Activated T-cell treated with anti-CD3 and anti-CD28 coated beads for 1 hour (primary cell): ENCODE results near the gene APOL1.

Experiments
- DNase-seq: peaks from one replicate; pipeline ENCODE4 v3.0.0-alpha.2; 2020; ENCODE audit warnings: low read depth

The APOL1 gene

GRCh38 chr22:36311386-36312085, 58.6 kb downstream of the APOL1 start:
- DNase-seq = no peak

- DNase-seq = no peak
Observed at GRCh38 chr22:36315325-36315724, 62.4 kb downstream of the APOL1 start.

- DNase-seq = no peak
Observed at GRCh38 chr22:36316419-36316818, 63.5 kb downstream of the APOL1 start.
